ENCODE measurements around the gene SOX30. TPM values are rescaled to one million over a fixed set of nuclear protein-coding genes. Genes with fewer than 3 reads are reported as not detected.

SOX30 gene
- total RNA-seq, 1 donor from 2014 or later: not detected

GRCh38 chr5:157670662-157671591, 18.7 kb upstream of the SOX30 start, which contains the start of gene C5orf52:
TSS of gene C5orf52 (plus strand) at chr5:157671533. CDS start at chr5:157671615, 82 bp downstream.
- Mint-ChIP-seq H3K4me1 (ENCODE audit: low read depth, unreplicated experiment) (peaks cover 3% of the 10 kb centered on the region), H3K4me3 (ENCODE audit: unreplicated experiment) (peak within 1 kb of the TSS; percentile 96), H3K27ac (ENCODE audit: unreplicated experiment) (peak within 1 kb of the TSS; percentile 33), H3K9me3 (ENCODE audit: unreplicated experiment) (no peaks in the 10 kb centered on the region), H3K27me3 (ENCODE audit: unreplicated experiment) (peaks cover 22% of the 10 kb centered on the region), H3K36me3 (ENCODE audit: unreplicated experiment) (peaks cover 9% of the 10 kb centered on the region)
- DNase-seq: peak; percentile 69
- TF ChIP-seq CTCF (IDR thresholded peaks at IDR 0.05; ENCODE audit: partially characterized antibody, unreplicated experiment): no peak

- TF ChIP-seq CTCF (IDR thresholded peaks at IDR 0.05; ENCODE audit: partially characterized antibody, unreplicated experiment): no peak
- Mint-ChIP-seq H3K9me3 (ENCODE audit: unreplicated experiment) (no peaks in the 10 kb centered on the region), H3K27me3 (ENCODE audit: unreplicated experiment) (peaks cover 22% of the 10 kb centered on the region)
These were observed 17.5 kb upstream of the SOX30 start for GRCh38 chr5:157669701-157670097.

DNA sequence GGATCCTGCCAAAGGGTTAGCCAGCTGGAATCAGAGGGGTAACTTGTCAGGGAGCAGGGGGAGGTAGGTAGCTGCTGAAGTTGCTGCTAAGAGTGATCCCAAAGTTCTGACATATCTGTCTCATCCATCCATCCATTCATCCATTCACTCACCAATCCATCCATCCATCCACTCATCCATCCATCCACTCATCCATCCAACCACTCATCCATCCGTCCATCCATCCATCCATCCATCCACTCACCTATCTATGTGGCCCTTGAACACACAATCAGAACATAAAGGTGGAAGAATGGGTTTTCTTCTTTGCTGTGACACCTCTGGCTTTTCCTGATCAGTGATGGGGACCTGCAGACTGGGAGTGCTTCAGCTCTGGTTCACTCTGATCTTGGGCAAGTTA, 16.1 kb upstream of the SOX30 start:
- Mint-ChIP-seq H3K27me3 (ENCODE audit: unreplicated experiment) (peaks cover 22% of the 10 kb centered on the region), H3K4me1 (ENCODE audit: low read depth, unreplicated experiment) (peaks cover 3% of the 10 kb centered on the region), H3K9me3 (ENCODE audit: unreplicated experiment) (no peaks in the 10 kb centered on the region), H3K36me3 (ENCODE audit: unreplicated experiment) (peaks cover 9% of the 10 kb centered on the region), H3K27ac (ENCODE audit: unreplicated experiment) (no peak overlapping the region), H3K4me3 (ENCODE audit: unreplicated experiment) (no peak overlapping the region)
- TF ChIP-seq CTCF (IDR thresholded peaks at IDR 0.05; ENCODE audit: partially characterized antibody, unreplicated experiment): no peak
- DNase-seq: no peak

More at GRCh38 chr5:157669701-157670097, 17.5 kb upstream of the SOX30 start:
- Mint-ChIP-seq H3K27ac (ENCODE audit: unreplicated experiment) (no peak overlapping the region), H3K4me3 (ENCODE audit: unreplicated experiment) (peak overlapping the region; percentile 96), H3K4me1 (ENCODE audit: low read depth, unreplicated experiment) (peaks cover 3% of the 10 kb centered on the region), H3K36me3 (ENCODE audit: unreplicated experiment) (peaks cover 9% of the 10 kb centered on the region)
- no peak for DNase-seq

GRCh38 chr5:157665467-157666070, 13.3 kb upstream of the SOX30 start:
- no peaks in the 10 kb centered on the region for H3K9me3 Mint-ChIP-seq (ENCODE audit: unreplicated experiment)
- H3K27ac Mint-ChIP-seq (ENCODE audit: unreplicated experiment): no peak overlapping the region
- H3K4me1 Mint-ChIP-seq (ENCODE audit: low read depth, unreplicated experiment): no peaks in the 10 kb centered on the region
- DNase-seq: no peak
- peaks cover 11% of the 10 kb centered on the region for H3K27me3 Mint-ChIP-seq (ENCODE audit: unreplicated experiment)
- peaks cover 4% of the 10 kb centered on the region for H3K36me3 Mint-ChIP-seq (ENCODE audit: unreplicated experiment)
- no peak overlapping the region for H3K4me3 Mint-ChIP-seq (ENCODE audit: unreplicated experiment)
- no peak for TF ChIP-seq CTCF (IDR thresholded peaks at IDR 0.05; ENCODE audit: partially characterized antibody, unreplicated experiment)
